Measurements from ENCODE around the gene DSG2.

Gene DSG2

DNA sequence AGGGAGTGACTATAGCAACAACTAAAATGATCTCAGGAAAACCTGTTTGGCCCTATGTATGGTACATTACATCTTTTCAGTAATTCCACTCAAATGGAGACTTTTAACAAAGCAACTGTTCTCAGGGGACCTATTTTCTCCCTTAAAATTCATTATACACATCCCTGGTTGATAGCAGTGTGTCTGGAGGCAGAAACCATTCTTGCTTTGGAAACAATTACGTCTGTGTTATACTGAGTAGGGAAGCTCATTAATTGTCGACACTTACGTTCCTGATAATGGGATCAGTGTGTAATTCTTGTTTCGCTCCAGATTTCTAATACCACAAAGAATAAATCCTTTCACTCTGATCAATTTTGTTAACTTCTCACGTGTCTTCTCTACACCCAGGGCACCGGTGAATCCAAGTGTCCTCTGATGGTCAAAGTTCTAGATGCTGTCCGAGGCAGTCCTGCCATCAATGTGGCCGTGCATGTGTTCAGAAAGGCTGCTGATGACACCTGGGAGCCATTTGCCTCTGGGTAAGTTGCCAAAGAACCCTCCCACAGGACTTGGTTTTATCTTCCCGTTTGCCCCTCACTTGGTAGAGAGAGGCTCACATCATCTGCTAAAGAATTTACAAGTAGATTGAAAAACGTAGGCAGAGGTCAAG, 94.7 kb downstream of the DSG2 start:
- no peak for DNase-seq

GRCh38 chr18:31595121-31595771, 97.3 kb downstream of the DSG2 start:
- no peak for DNase-seq

GRCh38 chr18:31596081-31596872, 98.3 kb downstream of the DSG2 start:
- no peak for DNase-seq

DNA sequence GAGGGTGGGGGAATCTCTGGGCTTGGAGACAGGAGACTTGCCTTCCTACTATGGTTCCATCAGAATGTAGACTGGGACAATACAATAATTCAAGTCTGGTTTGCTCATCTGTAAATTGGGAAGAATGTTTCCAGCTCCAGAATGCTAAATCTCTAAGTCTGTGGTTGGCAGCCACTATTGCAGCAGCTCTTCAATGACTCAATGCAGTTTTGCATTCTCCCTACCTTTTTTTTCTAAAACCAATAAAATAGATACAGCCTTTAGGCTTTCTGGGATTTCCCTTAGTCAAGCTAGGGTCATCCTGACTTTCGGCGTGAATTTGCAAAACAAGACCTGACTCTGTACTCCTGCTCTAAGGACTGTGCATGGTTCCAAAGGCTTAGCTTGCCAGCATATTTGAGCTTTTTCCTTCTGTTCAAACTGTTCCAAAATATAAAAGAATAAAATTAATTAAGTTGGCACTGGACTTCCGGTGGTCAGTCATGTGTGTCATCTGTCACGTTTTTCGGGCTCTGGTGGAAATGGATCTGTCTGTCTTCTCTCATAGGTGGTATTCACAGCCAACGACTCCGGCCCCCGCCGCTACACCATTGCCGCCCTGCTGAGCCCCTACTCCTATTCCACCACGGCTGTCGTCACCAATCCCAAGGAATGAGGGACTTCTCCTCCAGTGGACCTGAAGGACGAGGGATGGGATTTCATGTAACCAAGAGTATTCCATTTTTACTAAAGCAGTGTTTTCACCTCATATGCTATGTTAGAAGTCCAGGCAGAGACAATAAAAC, 100.2 kb downstream of the DSG2 start:
- no peak for DNase-seq
